Mesenchymal stem cell (in vitro differentiated cells and primary cell): ENCODE results near the gene COX14.

Experiments used
- DNase-seq: peaks from one replicate; pipeline ENCODE4 v3.0.0-alpha.2; 2013
- H2AFZ ChIP-seq: one replicate; pipeline ENCODE4 v1.6.1; 2013; ENCODE audit warnings: low read depth, mild to moderate bottlenecking, control low read depth, inconsistent platforms, low read length, moderate library complexity
- H2AK5ac ChIP-seq: 2 replicates; pipeline ENCODE4 v1.6.1; 2013; ENCODE audit warnings: low read length, moderate library complexity, mild to moderate bottlenecking, inconsistent platforms; ENCODE audit not compliant: severe bottlenecking
- H2BK120ac ChIP-seq: one replicate; pipeline ENCODE4 v1.6.1; 2013; ENCODE audit warnings: low read depth, mild to moderate bottlenecking, inconsistent platforms, low read length, moderate library complexity
- H2BK12ac ChIP-seq, 2 experiments: one replicate each; pipeline ENCODE4 v1.6.1; 2013; ENCODE audit warnings: inconsistent platforms in 2 of 2, low read length in 2 of 2, mild to moderate bottlenecking in 2 of 2, moderate library complexity in 2 of 2, control low read depth in 1 of 2
- H2BK15ac ChIP-seq: one replicate; pipeline ENCODE4 v1.6.1; 2013; ENCODE audit warnings: mild to moderate bottlenecking, low read depth, inconsistent platforms; ENCODE audit not compliant: poor library complexity, severe bottlenecking
- H2BK5ac ChIP-seq: 2 replicates; pipeline ENCODE4 v1.6.1; 2013; ENCODE audit warnings: low read depth, mild to moderate bottlenecking, low read length, control low read depth, inconsistent platforms; ENCODE audit not compliant: poor library complexity, severe bottlenecking
- H3K14ac ChIP-seq, 2 experiments: one replicate each; pipeline ENCODE4 v1.6.1; 2013; ENCODE audit warnings: inconsistent platforms in 2 of 2, low read length in 2 of 2, control low read depth in 1 of 2, mild to moderate bottlenecking in 1 of 2, moderate library complexity in 1 of 2
- H3K18ac ChIP-seq, 2 experiments: one replicate each; pipeline ENCODE4 v1.6.1; 2013; ENCODE audit warnings: inconsistent platforms in 2 of 2, low read length in 2 of 2, control low read depth in 1 of 2, low read depth in 1 of 2, mild to moderate bottlenecking in 1 of 2
- H3K23ac ChIP-seq, 2 experiments: one replicate each; pipeline ENCODE4 v1.6.1; 2013; ENCODE audit warnings: inconsistent platforms in 2 of 2, low read length in 2 of 2, mild to moderate bottlenecking in 2 of 2, moderate library complexity in 2 of 2, control low read depth in 1 of 2
- H3K27ac ChIP-seq: 2 replicates; pipeline ENCODE4 v1.5.1; 2013; ENCODE audit warnings: mild to moderate bottlenecking, moderate library complexity, low read length, control low read depth, inconsistent platforms; ENCODE audit not compliant: poor library complexity, severe bottlenecking
- H3K27me3 ChIP-seq, 2 experiments: 2 replicates each; pipeline versions ENCODE4 v1.6.1 to v1.7.0; 2013; ENCODE audit warnings: low read length in 2 of 2, mild to moderate bottlenecking in 2 of 2, moderate library complexity in 2 of 2, control low read depth in 1 of 2, inconsistent platforms in 1 of 2; ENCODE audit not compliant: control insufficient read depth in 1 of 2, insufficient read depth in 1 of 2
- H3K36me3 ChIP-seq, 2 experiments: 2 replicates each; pipeline versions ENCODE4 v1.6.1 to v1.7.0; 2013; ENCODE audit warnings: low read length in 2 of 2, control low read depth in 1 of 2, inconsistent platforms in 1 of 2, low read depth in 1 of 2, mild to moderate bottlenecking in 1 of 2; ENCODE audit not compliant: insufficient read depth in 2 of 2, control insufficient read depth in 1 of 2
- H3K4ac ChIP-seq, 2 experiments: one replicate each; pipeline ENCODE4 v1.6.1; 2013; ENCODE audit warnings: inconsistent platforms in 2 of 2, low read length in 2 of 2, mild to moderate bottlenecking in 2 of 2, moderate library complexity in 2 of 2, control low read depth in 1 of 2, low read depth in 1 of 2
- H3K4me1 ChIP-seq: 2 replicates; pipeline ENCODE4 v1.6.1; 2013; ENCODE audit warnings: low read depth, low read length, control low read depth; ENCODE audit not compliant: control insufficient read depth, insufficient read depth
- H3K4me2 ChIP-seq: 2 replicates; pipeline ENCODE4 v1.6.1; 2013; ENCODE audit warnings: low read length, mild to moderate bottlenecking, inconsistent platforms; ENCODE audit not compliant: poor library complexity, severe bottlenecking
- H3K4me3 ChIP-seq, 2 experiments: 2 replicates each; pipeline versions ENCODE4 v1.5.1 to v1.7.0; 2013; ENCODE audit warnings: low read length in 2 of 2, mild to moderate bottlenecking in 2 of 2, control low read depth in 1 of 2, low read depth in 1 of 2; ENCODE audit not compliant: insufficient read depth in 1 of 2
- H3K79me1 ChIP-seq: replicated peaks from 2 replicates; pipeline ENCODE4 v1.6.1; 2013; ENCODE audit warnings: mild to moderate bottlenecking, control low read depth, low read length, inconsistent platforms; ENCODE audit not compliant: poor library complexity, severe bottlenecking
- H3K9ac ChIP-seq: 2 replicates; pipeline ENCODE4 v1.7.0; 2013; ENCODE audit warnings: mild to moderate bottlenecking, low read length, moderate library complexity
- H3K9me3 ChIP-seq: 2 replicates; pipeline ENCODE4 v1.7.0; 2013; ENCODE audit warnings: mild to moderate bottlenecking, low read length; ENCODE audit not compliant: control insufficient read depth
- H4K8ac ChIP-seq: one replicate; pipeline ENCODE4 v1.6.1; 2013; ENCODE audit warnings: inconsistent platforms, mild to moderate bottlenecking, low read length, moderate library complexity
- H4K91ac ChIP-seq: one replicate; pipeline ENCODE4 v1.6.1; 2013; ENCODE audit warnings: mild to moderate bottlenecking, low read length, inconsistent platforms
- WGBS: methylation state at CpG from one replicate; pipeline ENCODE4 v1.1.7; 2013; ENCODE audit warnings: mixed read lengths; 5-methylcytosine and 5-hydroxymethylcytosine counted together

COX14 gene

DNA sequence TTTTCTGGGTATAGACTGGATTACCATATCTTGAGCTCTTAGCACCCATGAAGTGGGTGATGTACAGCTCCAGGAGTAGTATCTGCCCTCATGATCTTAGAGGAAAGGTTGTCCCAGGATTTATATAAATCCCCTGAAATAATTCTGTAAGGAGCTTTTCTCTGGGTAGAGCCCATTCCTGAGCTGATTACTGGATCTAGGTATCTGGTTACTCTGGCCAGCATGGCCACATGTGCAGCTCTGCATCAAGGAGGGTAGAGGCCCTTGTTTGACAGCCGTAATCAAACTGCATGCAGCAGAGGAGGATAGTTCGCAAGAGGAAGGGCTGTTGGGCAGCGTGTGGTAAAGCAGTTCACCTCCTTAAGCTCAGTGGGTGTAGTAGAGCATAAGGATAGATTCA, 8.5 kb downstream of the COX14 start:
- Histone ChIP-seq H3K18ac (no peak overlapping the region), H3K4ac (no peak overlapping the region), H2BK15ac (no peak overlapping the region), H2AFZ (no peak overlapping the region), H4K8ac (no peak overlapping the region), H3K14ac (no peak overlapping the region), H3K27me3 (no peaks in the 10 kb centered on the region), H3K36me3 (peaks cover 38 to 80% of the 10 kb centered on the region in 2 experiments), H3K4me2 (no peak overlapping the region), H2BK12ac (no peak overlapping the region), H4K91ac (no peak overlapping the region), H2BK120ac (no peak overlapping the region), H3K79me1 (peaks cover 31% of the 10 kb centered on the region), H3K9me3 (no peaks in the 10 kb centered on the region), H3K4me3 (no peak overlapping the region), H2AK5ac (no peak overlapping the region), H3K27ac (no peak overlapping the region), H2BK5ac (no peak overlapping the region), H3K4me1 (no peaks in the 10 kb centered on the region), H3K23ac (no peak overlapping the region), H3K9ac (no peak overlapping the region)
- DNase-seq = no peak
- WGBS = 95% methylated on average over 3 of the region's 3 CpGs

- no peaks in the 10 kb centered on the region for H3K4me1 ChIP-seq
- H2AK5ac ChIP-seq = no peak overlapping the region
- WGBS = 98% methylated on average over 3 of the region's 3 CpGs
Observed at GRCh38 chr12:50120953-50121352, 8.9 kb downstream of the COX14 start.

GRCh38 chr12:50121641-50122040, 9.6 kb downstream of the COX14 start:
- H3K4me2 ChIP-seq = no peak overlapping the region
- no peak overlapping the region for H2BK5ac ChIP-seq
- no peak overlapping the region for H3K14ac ChIP-seq
- no peak overlapping the region for H2AK5ac ChIP-seq
- no peak overlapping the region for H2BK15ac ChIP-seq
- peaks cover 34 to 77% of the 10 kb centered on the region in 2 experiments for H3K36me3 ChIP-seq
- no peak overlapping the region for H2BK12ac ChIP-seq
- H3K9ac ChIP-seq = no peak overlapping the region
- no peak overlapping the region for H3K27ac ChIP-seq
- no peak for DNase-seq
- peaks cover 31% of the 10 kb centered on the region for H3K79me1 ChIP-seq
- no peak overlapping the region for H4K8ac ChIP-seq
- no peak overlapping the region for H3K4ac ChIP-seq
- no peak overlapping the region for H2AFZ ChIP-seq
- no peak overlapping the region for H3K23ac ChIP-seq
- no peak overlapping the region for H2BK120ac ChIP-seq
- H3K9me3 ChIP-seq = no peaks in the 10 kb centered on the region
- no peak overlapping the region for H3K4me3 ChIP-seq
- H3K27me3 ChIP-seq = no peaks in the 10 kb centered on the region
- no peak overlapping the region for H4K91ac ChIP-seq
- no peaks in the 10 kb centered on the region for H3K4me1 ChIP-seq
- no peak overlapping the region for H3K18ac ChIP-seq
- WGBS = no CpG with 5 or more reads among the region's 5 CpGs

More at GRCh38 chr12:50120953-50121352, 8.9 kb downstream of the COX14 start:
- Histone ChIP-seq H2BK12ac (no peak overlapping the region), H3K4me2 (no peak overlapping the region), H2AFZ (no peak overlapping the region), H3K18ac (no peak overlapping the region), H2BK120ac (no peak overlapping the region), H2BK5ac (no peak overlapping the region), H3K4me3 (no peak overlapping the region), H3K27me3 (no peaks in the 10 kb centered on the region), H3K23ac (no peak overlapping the region), H3K27ac (no peak overlapping the region), H3K9me3 (no peaks in the 10 kb centered on the region), H3K14ac (no peak overlapping the region), H4K91ac (no peak overlapping the region), H2BK15ac (no peak overlapping the region), H3K9ac (no peak overlapping the region), H3K36me3 (peaks cover 36 to 80% of the 10 kb centered on the region in 2 experiments), H3K79me1 (peaks cover 31% of the 10 kb centered on the region), H4K8ac (no peak overlapping the region), H3K4ac (no peak overlapping the region)
- DNase-seq = no peak

DNA sequence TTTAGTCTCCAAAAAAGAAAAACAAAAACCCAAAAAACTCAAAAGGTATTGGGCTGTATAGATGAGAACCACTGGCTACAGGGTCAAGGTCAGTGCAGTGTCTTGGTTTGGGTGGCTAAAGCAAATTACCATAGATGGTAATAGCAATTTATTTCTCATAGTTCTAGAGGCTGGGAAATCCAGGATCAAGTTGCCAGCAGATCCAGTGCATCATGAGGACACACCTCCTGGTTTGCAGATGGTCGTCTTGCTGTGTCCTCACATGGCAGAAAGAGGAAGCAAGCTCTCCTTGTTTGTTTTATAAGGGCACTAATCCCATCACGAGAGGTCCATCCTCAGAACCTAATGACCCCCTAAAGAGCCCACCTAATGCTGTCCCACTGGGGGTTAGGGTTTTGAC, 11.2 kb downstream of the COX14 start:
- H3K9ac ChIP-seq = no peak overlapping the region
- peaks cover 3% of the 10 kb centered on the region for H3K4me1 ChIP-seq
- no peak overlapping the region for H4K8ac ChIP-seq
- H3K27ac ChIP-seq = no peak overlapping the region
- no peak overlapping the region for H2BK12ac ChIP-seq
- no peak overlapping the region for H3K14ac ChIP-seq
- H3K4ac ChIP-seq = no peak overlapping the region
- H2BK120ac ChIP-seq = no peak overlapping the region
- H4K91ac ChIP-seq = no peak overlapping the region
- H3K18ac ChIP-seq = no peak overlapping the region
- no peak overlapping the region for H3K23ac ChIP-seq
- H3K79me1 ChIP-seq = peaks cover 27% of the 10 kb centered on the region
- no peak overlapping the region for H2AFZ ChIP-seq
- no peak for DNase-seq
- H2BK15ac ChIP-seq = no peak overlapping the region
- H3K4me3 ChIP-seq = no peak overlapping the region
- 92% methylated on average over 1 of the region's 2 CpGs for WGBS
- no peak overlapping the region for H3K4me2 ChIP-seq
- H3K9me3 ChIP-seq = no peaks in the 10 kb centered on the region
- no peaks in the 10 kb centered on the region for H3K27me3 ChIP-seq
- H3K36me3 ChIP-seq = peaks cover 33 to 85% of the 10 kb centered on the region in 2 experiments
- H2BK5ac ChIP-seq = no peak overlapping the region
- no peak overlapping the region for H2AK5ac ChIP-seq
